GM23248 (cell line): ENCODE results near the gene S100A4. TPM values are rescaled to one million over a fixed set of nuclear protein-coding genes. Genes with fewer than 3 reads are reported as not detected.
A peak's percentile ranks its signal among the peaks of the same experiment; 100 is the strongest.

ENCODE experiments used
- DNase-seq: peaks from one replicate; pipeline ENCODE4 v3.0.0-alpha.2; 2015
- H2AFZ ChIP-seq: fragments of 200-600 bp; sonication (generic); 2 replicates; pipeline ENCODE4 v1.6.1; 2016; ENCODE audit warnings: antibody characterized with exemption
- H3F3A ChIP-seq: fragments of 200-600 bp; sonication (generic); 2 replicates; pipeline ENCODE4 v1.6.1; 2016; ENCODE audit warnings: mild to moderate bottlenecking, antibody characterized with exemption, mixed run types; ENCODE audit not compliant: insufficient read depth
- H3K27ac ChIP-seq: fragments of 200-600 bp; sonication (generic); 2 replicates; pipeline ENCODE4 v1.5.1; 2016; ENCODE audit warnings: mild to moderate bottlenecking
- H3K27me3 ChIP-seq: fragments of 200-600 bp; sonication (generic); replicated peaks from 2 replicates; pipeline ENCODE4 v1.6.1; 2016; ENCODE audit warnings: mild to moderate bottlenecking; ENCODE audit not compliant: insufficient read depth
- H3K36me3 ChIP-seq: fragments of 200-600 bp; sonication (generic); 2 replicates; pipeline ENCODE4 v1.6.1; 2016; ENCODE audit warnings: low read depth, mild to moderate bottlenecking
- H3K4me1 ChIP-seq: fragments of 200-600 bp; sonication (generic); 2 replicates; pipeline ENCODE4 v1.6.1; 2016; ENCODE audit warnings: mild to moderate bottlenecking; ENCODE audit not compliant: insufficient read depth
- H3K4me2 ChIP-seq: fragments of 200-600 bp; sonication (generic); one replicate; pipeline ENCODE4 v1.6.1; 2016; ENCODE audit warnings: mild to moderate bottlenecking; ENCODE audit not compliant: unreplicated experiment
- H3K4me3 ChIP-seq: fragments of 200-600 bp; sonication (generic); 2 replicates; pipeline ENCODE4 v1.5.1; 2016; ENCODE audit warnings: mild to moderate bottlenecking
- H3K79me2 ChIP-seq: fragments of 200-600 bp; sonication (generic); 2 replicates; pipeline ENCODE4 v1.6.1; 2016; ENCODE audit warnings: mild to moderate bottlenecking; ENCODE audit not compliant: insufficient read depth
- H3K9ac ChIP-seq: fragments of 200-600 bp; sonication (generic); 2 replicates; pipeline ENCODE4 v1.6.1; 2016; ENCODE audit warnings: mild to moderate bottlenecking
- H3K9me2 ChIP-seq: fragments of 200-600 bp; sonication (generic); 2 replicates; pipeline ENCODE4 v1.6.1; 2016; ENCODE audit warnings: mixed run types, mild to moderate bottlenecking, moderate library complexity; ENCODE audit not compliant: insufficient read depth
- H3K9me3 ChIP-seq: fragments of 200-600 bp; sonication (generic); one replicate; pipeline ENCODE4 v1.6.1; 2017; ENCODE audit warnings: low read depth
- H4K20me1 ChIP-seq: fragments of 200-600 bp; sonication (generic); 2 replicates; pipeline ENCODE4 v1.6.0; 2016; ENCODE audit not compliant: insufficient read depth
- EZH2 ChIP-seq: fragments of 200-600 bp; sonication (generic); IDR thresholded peaks from 2 replicates; pipeline ENCODE4 v1.6.1; 2018; ENCODE audit warnings: antibody characterized with exemption, mild to moderate bottlenecking; ENCODE audit not compliant: insufficient read depth, poor library complexity, severe bottlenecking
- EZH2phosphoT487 ChIP-seq: fragments of 200-600 bp; sonication (generic); IDR thresholded peaks from 2 replicates; pipeline ENCODE4 v1.6.1; 2018; ENCODE audit warnings: antibody characterized with exemption, moderate library complexity, mild to moderate bottlenecking, low read depth; ENCODE audit not compliant: insufficient read depth
- WGBS, 2 experiments: methylation state at CpG; one replicate each; pipeline ENCODE4 v1.1.6; 2015 to 2017; ENCODE audit warnings: low lambda C conversion rate in 2 of 2, low coverage in 1 of 2; ENCODE audit errors: missing lambda C conversion rate in 2 of 2; 5-methylcytosine and 5-hydroxymethylcytosine counted together
- in situ Hi-C: fragments of 300-500 bp; cut with MboI; formaldehyde crosslinking; loops from 2 replicates; pipeline ENCODE4 v1.15.0; 2020
- polyA plus RNA-seq: library from polyadenylated mRNA; unstranded; fragments of >200 nt; fragmentation: Nextera tagmentation; extraction: Ambion mirVana; gene quantifications from 2 replicates; pipeline ENCODE4 v1.2.1, GENCODE V29; 2016
- total RNA-seq: library from RNA; depleted of rRNA; stranded (reverse); fragments of >200 nt; shearing (Covaris generic); gene quantifications from 2 replicates; pipeline ENCODE4 v1.2.3, GENCODE V29; 2014

The S100A4 gene
- total and polyA plus RNA-seq, 2 experiments from 2014 or later: 236 to 610 TPM

GRCh38 chr1:153540394-153541361 lies 4.9 kb downstream of the S100A4 start, which contains the start of gene S100A5:
S100A5 (minus strand) TSS chr1:153540934; CDS start chr1:153540191, 743 bp downstream.
- in situ Hi-C loops: no loop called here
- peaks cover 11% of the 10 kb centered on the region for H3K79me2 ChIP-seq
- H2AFZ ChIP-seq: peak within 1 kb of the TSS; percentile 17; the same call in 1 of the 2 replicates
- 61 to 62% methylated on average over 11 of the region's 11 CpGs for WGBS, 2 experiments
- no peak within 1 kb of the TSS for H3K4me3 ChIP-seq
- H3K27me3 ChIP-seq: no peaks in the 10 kb centered on the region
- peak within 1 kb of the TSS; percentile 56 for H3K4me2 ChIP-seq
- H3F3A ChIP-seq: peaks cover 55% of the 10 kb centered on the region
- DNase-seq: peak; percentile 71
- no peaks in the 10 kb centered on the region for H3K9me3 ChIP-seq
- no peaks in the 10 kb centered on the region for H3K9me2 ChIP-seq
- H3K9ac ChIP-seq: no peak within 1 kb of the TSS
- peaks cover 57% of the 10 kb centered on the region for H3K4me1 ChIP-seq
- H3K36me3 ChIP-seq: no peaks in the 10 kb centered on the region
- TF ChIP-seq EZH2 (no peak), EZH2phosphoT487 (no peak)
- no peaks in the 10 kb centered on the region for H4K20me1 ChIP-seq
- no peak within 1 kb of the TSS; the same call in 1 of the 2 replicates for H3K27ac ChIP-seq

GRCh38 chr1:153539395-153540093 lies 6.1 kb downstream of the S100A4 start:
- in situ Hi-C loops: no loop called here
- Histone ChIP-seq H3K9ac (no peak overlapping the region), H3K27me3 (no peaks in the 10 kb centered on the region), H4K20me1 (no peaks in the 10 kb centered on the region), H3K4me2 (no peak overlapping the region), H3F3A (peaks cover 53% of the 10 kb centered on the region), H3K4me3 (no peak overlapping the region), H3K4me1 (peaks cover 46% of the 10 kb centered on the region), H3K9me2 (no peaks in the 10 kb centered on the region), H2AFZ (no peak overlapping the region), H3K36me3 (no peaks in the 10 kb centered on the region), H3K79me2 (peaks cover 20% of the 10 kb centered on the region), H3K9me3 (no peaks in the 10 kb centered on the region), H3K27ac (no peak overlapping the region)
- 80 to 90% methylated on average over 3 to 4 of the region's 4 CpGs for WGBS, 2 experiments
- no peak for DNase-seq
- TF ChIP-seq EZH2 (no peak), EZH2phosphoT487 (no peak)

GRCh38 chr1:153538315-153538821 lies 7.2 kb downstream of the S100A4 start:
- Histone ChIP-seq H3K9me2 (no peaks in the 10 kb centered on the region), H3K9ac (peak overlapping the region; percentile 8; the same call in 1 of the 2 replicates), H3K79me2 (peaks cover 17% of the 10 kb centered on the region), H3K4me1 (peaks cover 37% of the 10 kb centered on the region), H2AFZ (peak overlapping the region; percentile 32), H3K36me3 (no peaks in the 10 kb centered on the region), H3K4me2 (peak overlapping the region; percentile 8), H3K27me3 (no peaks in the 10 kb centered on the region), H3K4me3 (no peak overlapping the region), H3K27ac (peak overlapping the region; percentile 61), H3K9me3 (no peaks in the 10 kb centered on the region), H4K20me1 (no peaks in the 10 kb centered on the region), H3F3A (peaks cover 52% of the 10 kb centered on the region)
- in situ Hi-C loops: no loop called here
- TF ChIP-seq EZH2phosphoT487 (no peak), EZH2 (no peak)
- peak; percentile 76 for DNase-seq
- WGBS, 2 experiments: 13 to 17% methylated on average over 6 of the region's 6 CpGs

- no peak overlapping the region for H3K4me3 ChIP-seq
- 84 to 85% methylated on average over 6 of the region's 6 CpGs for WGBS, 2 experiments
- in situ Hi-C loops: no loop called here
These were observed 8.3 kb downstream of the S100A4 start for GRCh38 chr1:153537376-153537730.

More at GRCh38 chr1:153537376-153537730, 8.3 kb downstream of the S100A4 start:
- DNase-seq: no peak
- Histone ChIP-seq H3K27me3 (no peaks in the 10 kb centered on the region), H3K9me3 (no peaks in the 10 kb centered on the region), H4K20me1 (no peaks in the 10 kb centered on the region), H3K9ac (no peak overlapping the region), H3K79me2 (peaks cover 17% of the 10 kb centered on the region), H3K27ac (no peak overlapping the region), H3K36me3 (no peaks in the 10 kb centered on the region), H3K4me2 (no peak overlapping the region), H2AFZ (no peak overlapping the region), H3K9me2 (no peaks in the 10 kb centered on the region), H3K4me1 (peaks cover 41% of the 10 kb centered on the region), H3F3A (peaks cover 50% of the 10 kb centered on the region)
- TF ChIP-seq EZH2phosphoT487 (no peak), EZH2 (no peak)
